Parietal lobe (tissue), 1 donor: ENCODE results near the gene KIN. TPM values are rescaled to one million over a fixed set of nuclear protein-coding genes. Genes with fewer than 3 reads are reported as not detected.

Experiments used
- total RNA-seq: library from RNA; depleted of rRNA; stranded (reverse); fragments of >200 nt; gene quantifications from one replicate; pipeline ENCODE4 v1.2.3, GENCODE V29; 2014

The KIN gene, protein sequence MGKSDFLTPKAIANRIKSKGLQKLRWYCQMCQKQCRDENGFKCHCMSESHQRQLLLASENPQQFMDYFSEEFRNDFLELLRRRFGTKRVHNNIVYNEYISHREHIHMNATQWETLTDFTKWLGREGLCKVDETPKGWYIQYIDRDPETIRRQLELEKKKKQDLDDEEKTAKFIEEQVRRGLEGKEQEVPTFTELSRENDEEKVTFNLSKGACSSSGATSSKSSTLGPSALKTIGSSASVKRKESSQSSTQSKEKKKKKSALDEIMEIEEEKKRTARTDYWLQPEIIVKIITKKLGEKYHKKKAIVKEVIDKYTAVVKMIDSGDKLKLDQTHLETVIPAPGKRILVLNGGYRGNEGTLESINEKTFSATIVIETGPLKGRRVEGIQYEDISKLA
- 15.3 TPM for total RNA-seq

GRCh38 chr10:7787857-7788638, at the start of gene KIN, which contains the start of gene ATP5F1C:
KIN (minus strand) TSS chr10:7787993; CDS start chr10:7787933, 60 bp downstream.
ATP5F1C (plus strand) TSS chr10:7788177; CDS start chr10:7788208, 31 bp downstream.

GRCh38 chr10:7818295-7819120, 30.7 kb upstream of the KIN start, which contains the start of gene TAF3:
TAF3 (plus strand) TSS chr10:7818505; CDS start chr10:7818710, 205 bp downstream.

GRCh38 chr10:7703140-7703539, 84.7 kb downstream of the KIN start, which contains the start of gene ITIH2:
ITIH2 (plus strand) TSS chr10:7703316; CDS start chr10:7703435, 119 bp downstream.

Other genes with a start within 250 kb of the KIN start
- gene ITIH5, start 121.0 kb downstream of the KIN start, total RNA-seq, result 12.2 TPM
- gene ITIH2, start 84.7 kb downstream of the KIN start, total RNA-seq, result 2.8 TPM
- 258 TPM for gene ATP5F1C, start 184 bp upstream of the KIN start, total RNA-seq
- gene TAF3, start 30.5 kb upstream of the KIN start, total RNA-seq, result 5.9 TPM